ENCODE results near the gene SLC44A5.

GRCh38 chr1:75472971-75473603 lies 137.8 kb downstream of the SLC44A5 start:
- TF ChIP-seq CEBPB (IDR thresholded peaks at IDR 0.05): no peak
- no peak for TF ChIP-seq RAD21 (IDR thresholded peaks at IDR 0.05; ENCODE audit: low read depth)
- TF ChIP-seq TAF1 (IDR thresholded peaks at IDR 0.05; ENCODE audit: low read depth): no peak
- no peak for TF ChIP-seq EGR1 (IDR thresholded peaks at IDR 0.05)

All from Ishikawa (cell line).